Measurements from ENCODE around the gene TICAM2.
"Not testable (repeated sequence)": the region's sequence is repeated elsewhere in the genome, so short reads cannot be mapped to it uniquely, and the experiment has no call there.

The TICAM2 gene, protein sequence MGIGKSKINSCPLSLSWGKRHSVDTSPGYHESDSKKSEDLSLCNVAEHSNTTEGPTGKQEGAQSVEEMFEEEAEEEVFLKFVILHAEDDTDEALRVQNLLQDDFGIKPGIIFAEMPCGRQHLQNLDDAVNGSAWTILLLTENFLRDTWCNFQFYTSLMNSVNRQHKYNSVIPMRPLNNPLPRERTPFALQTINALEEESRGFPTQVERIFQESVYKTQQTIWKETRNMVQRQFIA

DNA sequence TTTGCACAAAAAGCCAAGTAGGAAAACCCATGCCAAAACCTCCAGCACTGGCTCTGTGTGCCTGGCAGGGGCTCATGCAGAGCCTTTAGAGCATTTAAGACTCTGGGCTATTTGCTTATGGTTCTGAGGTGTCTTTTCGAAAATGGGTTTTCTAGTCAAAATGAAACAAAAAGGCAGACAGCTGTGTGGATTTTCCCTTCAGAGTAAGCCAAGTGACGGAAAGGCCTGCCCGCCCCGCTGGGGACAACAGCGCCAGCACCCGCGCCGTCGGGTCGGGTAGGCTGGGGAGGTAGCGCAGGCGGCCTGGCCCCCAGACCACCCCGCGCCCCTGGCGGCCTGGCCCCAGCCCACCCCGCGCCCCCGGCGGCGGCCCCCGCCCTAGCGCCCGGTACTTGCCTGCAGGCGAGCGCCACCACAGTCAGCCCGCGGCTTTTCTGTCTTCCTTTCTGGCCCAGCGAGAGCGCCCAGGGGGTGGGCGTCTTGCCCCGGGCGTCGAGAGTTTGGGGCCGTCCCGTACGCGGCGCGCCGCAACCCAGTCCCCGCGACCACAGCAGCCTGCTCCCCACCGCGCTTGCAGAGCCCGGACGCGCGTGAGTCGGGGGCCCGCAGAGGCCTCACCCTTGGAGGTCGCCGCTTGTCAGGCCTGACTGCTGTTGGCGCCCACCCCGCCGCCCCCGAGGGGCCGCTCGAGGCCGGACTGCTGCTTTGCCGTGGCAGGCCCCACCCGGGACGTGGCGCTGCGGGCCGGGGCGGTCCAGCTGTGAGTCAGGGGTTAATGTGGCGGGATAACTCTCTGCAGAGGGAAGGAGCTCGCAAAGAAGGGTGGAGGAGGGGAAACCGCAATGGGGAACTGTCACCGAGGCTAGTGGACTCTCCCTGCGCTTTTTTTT is at the start of gene TICAM2:
Gene TICAM2, minus strand, starts transcription at position 779 of the 890 bp plus-strand sequence. CDS start 21,223 bp downstream, outside the sequence.
- TF ChIP-seq RARB (CRISPR knock-in tag; IDR thresholded peaks at IDR 0.05) (no peak), ESRRG (CRISPR knock-in tag; IDR thresholded peaks at IDR 0.05) (no peak), ISL1 (CRISPR knock-in tag; IDR thresholded peaks at IDR 0.05) (no peak), ZFP30 (CRISPR knock-in tag; IDR thresholded peaks at IDR 0.05) (no peak)
- TF ChIP-seq, protein P1, sequence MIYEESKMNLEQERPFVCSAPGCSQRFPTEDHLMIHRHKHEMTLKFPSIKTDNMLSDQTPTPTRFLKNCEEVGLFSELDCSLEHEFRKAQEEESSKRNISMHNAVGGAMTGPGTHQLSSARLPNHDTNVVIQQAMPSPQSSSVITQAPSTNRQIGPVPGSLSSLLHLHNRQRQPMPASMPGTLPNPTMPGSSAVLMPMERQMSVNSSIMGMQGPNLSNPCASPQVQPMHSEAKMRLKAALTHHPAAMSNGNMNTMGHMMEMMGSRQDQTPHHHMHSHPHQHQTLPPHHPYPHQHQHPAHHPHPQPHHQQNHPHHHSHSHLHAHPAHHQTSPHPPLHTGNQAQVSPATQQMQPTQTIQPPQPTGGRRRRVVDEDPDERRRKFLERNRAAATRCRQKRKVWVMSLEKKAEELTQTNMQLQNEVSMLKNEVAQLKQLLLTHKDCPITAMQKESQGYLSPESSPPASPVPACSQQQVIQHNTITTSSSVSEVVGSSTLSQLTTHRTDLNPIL (CRISPR knock-in tag; IDR thresholded peaks at IDR 0.05; ENCODE audit: low read depth): no peak
- ATAC-seq: no peak

DNA sequence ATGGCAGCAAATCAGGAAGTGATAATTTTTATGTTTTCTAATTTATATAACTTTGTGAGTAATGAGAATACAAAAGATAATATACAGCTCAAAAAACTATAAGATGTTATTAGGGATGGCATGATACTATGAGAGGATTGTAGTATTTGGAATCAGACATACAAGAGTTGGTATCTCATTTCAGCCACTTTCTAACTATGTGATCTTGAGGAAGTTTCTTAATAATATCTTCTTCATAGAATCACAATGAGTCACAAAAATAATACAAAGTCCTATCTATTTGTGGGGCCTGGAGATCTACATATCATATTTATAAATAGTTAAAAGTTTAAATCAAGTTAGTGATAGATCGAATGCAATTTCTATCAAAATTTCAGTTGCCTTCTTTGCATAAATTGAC is 47.3 kb upstream of the TICAM2 start:
- TF ChIP-seq ISL1 (CRISPR knock-in tag; IDR thresholded peaks at IDR 0.05) (no peak), ZNF70 (CRISPR knock-in tag; IDR thresholded peaks at IDR 0.05) (no peak), ZFP3 (CRISPR knock-in tag; IDR thresholded peaks at IDR 0.05) (no peak), TCF4 (CRISPR knock-in tag; IDR thresholded peaks at IDR 0.05; ENCODE audit: borderline replicate concordance) (no peak), ZC3H10 (CRISPR knock-in tag; IDR thresholded peaks at IDR 0.05) (no peak), OSR1 (CRISPR knock-in tag; IDR thresholded peaks at IDR 0.05) (no peak), ZNF8 (CRISPR knock-in tag; IDR thresholded peaks at IDR 0.05) (no peak)
- TF ChIP-seq, protein P2, sequence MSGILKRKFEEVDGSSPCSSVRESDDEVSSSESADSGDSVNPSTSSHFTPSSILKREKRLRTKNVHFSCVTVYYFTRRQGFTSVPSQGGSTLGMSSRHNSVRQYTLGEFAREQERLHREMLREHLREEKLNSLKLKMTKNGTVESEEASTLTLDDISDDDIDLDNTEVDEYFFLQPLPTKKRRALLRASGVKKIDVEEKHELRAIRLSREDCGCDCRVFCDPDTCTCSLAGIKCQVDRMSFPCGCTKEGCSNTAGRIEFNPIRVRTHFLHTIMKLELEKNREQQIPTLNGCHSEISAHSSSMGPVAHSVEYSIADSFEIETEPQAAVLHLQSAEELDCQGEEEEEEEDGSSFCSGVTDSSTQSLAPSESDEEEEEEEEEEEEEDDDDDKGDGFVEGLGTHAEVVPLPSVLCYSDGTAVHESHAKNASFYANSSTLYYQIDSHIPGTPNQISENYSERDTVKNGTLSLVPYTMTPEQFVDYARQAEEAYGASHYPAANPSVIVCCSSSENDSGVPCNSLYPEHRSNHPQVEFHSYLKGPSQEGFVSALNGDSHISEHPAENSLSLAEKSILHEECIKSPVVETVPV (CRISPR knock-in tag; IDR thresholded peaks at IDR 0.05): no peak
- TF ChIP-seq, protein P3, sequence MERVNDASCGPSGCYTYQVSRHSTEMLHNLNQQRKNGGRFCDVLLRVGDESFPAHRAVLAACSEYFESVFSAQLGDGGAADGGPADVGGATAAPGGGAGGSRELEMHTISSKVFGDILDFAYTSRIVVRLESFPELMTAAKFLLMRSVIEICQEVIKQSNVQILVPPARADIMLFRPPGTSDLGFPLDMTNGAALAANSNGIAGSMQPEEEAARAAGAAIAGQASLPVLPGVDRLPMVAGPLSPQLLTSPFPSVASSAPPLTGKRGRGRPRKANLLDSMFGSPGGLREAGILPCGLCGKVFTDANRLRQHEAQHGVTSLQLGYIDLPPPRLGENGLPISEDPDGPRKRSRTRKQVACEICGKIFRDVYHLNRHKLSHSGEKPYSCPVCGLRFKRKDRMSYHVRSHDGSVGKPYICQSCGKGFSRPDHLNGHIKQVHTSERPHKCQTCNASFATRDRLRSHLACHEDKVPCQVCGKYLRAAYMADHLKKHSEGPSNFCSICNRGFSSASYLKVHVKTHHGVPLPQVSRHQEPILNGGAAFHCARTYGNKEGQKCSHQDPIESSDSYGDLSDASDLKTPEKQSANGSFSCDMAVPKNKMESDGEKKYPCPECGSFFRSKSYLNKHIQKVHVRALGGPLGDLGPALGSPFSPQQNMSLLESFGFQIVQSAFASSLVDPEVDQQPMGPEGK (CRISPR knock-in tag; IDR thresholded peaks at IDR 0.05; ENCODE audit: borderline replicate concordance): no peak
- ATAC-seq: no peak

DNA sequence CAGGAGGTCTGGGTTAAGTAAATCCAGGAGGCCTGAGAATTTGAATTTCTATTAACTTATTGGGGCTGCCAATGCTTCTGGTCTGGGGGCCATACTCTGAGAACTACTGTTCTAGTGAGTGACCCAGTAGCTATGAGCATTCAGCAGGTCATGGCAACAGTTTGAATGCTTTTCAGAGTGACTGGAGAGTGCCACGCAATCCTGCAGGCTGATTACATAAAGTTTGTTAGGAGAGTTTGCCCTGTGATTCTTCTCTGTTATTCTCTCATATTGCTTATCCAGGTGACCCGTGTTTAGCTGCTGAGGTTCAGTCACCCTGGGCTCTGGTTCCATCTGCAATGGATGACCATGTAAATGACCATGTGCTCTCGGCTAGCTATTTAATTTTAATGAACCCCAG is 45.8 kb upstream of the TICAM2 start:
- no peak for ATAC-seq
- TF ChIP-seq, protein P3 (CRISPR knock-in tag; IDR thresholded peaks at IDR 0.05; ENCODE audit: borderline replicate concordance): no peak
- no peak for TF ChIP-seq CSDC2 (CRISPR knock-in tag; IDR thresholded peaks at IDR 0.05)
- TF ChIP-seq BACH2 (CRISPR knock-in tag; IDR thresholded peaks at IDR 0.05; ENCODE audit: borderline replicate concordance): no peak
- no peak for TF ChIP-seq TOX (CRISPR knock-in tag; IDR thresholded peaks at IDR 0.05; ENCODE audit: borderline replicate concordance)
- TF ChIP-seq ZFP30 (CRISPR knock-in tag; IDR thresholded peaks at IDR 0.05): no peak
- no peak for TF ChIP-seq ARNTL (CRISPR knock-in tag; IDR thresholded peaks at IDR 0.05; ENCODE audit: borderline replicate concordance, low read depth)
- no peak for TF ChIP-seq ZC3H10 (CRISPR knock-in tag; IDR thresholded peaks at IDR 0.05)
- TF ChIP-seq, protein P1 (CRISPR knock-in tag; IDR thresholded peaks at IDR 0.05; ENCODE audit: low read depth): no peak
- TF ChIP-seq OSR1 (CRISPR knock-in tag; IDR thresholded peaks at IDR 0.05): no peak
- TF ChIP-seq ISL1 (CRISPR knock-in tag; IDR thresholded peaks at IDR 0.05): no peak
- TF ChIP-seq, protein P2 (CRISPR knock-in tag; IDR thresholded peaks at IDR 0.05): no peak
- no peak for TF ChIP-seq GLIS3 (CRISPR knock-in tag; IDR thresholded peaks at IDR 0.05)
- TF ChIP-seq ESRRG (CRISPR knock-in tag; IDR thresholded peaks at IDR 0.05): no peak
- TF ChIP-seq ZNF70 (CRISPR knock-in tag; IDR thresholded peaks at IDR 0.05): no peak
- no peak for TF ChIP-seq RARB (CRISPR knock-in tag; IDR thresholded peaks at IDR 0.05)
- TF ChIP-seq, protein P4, sequence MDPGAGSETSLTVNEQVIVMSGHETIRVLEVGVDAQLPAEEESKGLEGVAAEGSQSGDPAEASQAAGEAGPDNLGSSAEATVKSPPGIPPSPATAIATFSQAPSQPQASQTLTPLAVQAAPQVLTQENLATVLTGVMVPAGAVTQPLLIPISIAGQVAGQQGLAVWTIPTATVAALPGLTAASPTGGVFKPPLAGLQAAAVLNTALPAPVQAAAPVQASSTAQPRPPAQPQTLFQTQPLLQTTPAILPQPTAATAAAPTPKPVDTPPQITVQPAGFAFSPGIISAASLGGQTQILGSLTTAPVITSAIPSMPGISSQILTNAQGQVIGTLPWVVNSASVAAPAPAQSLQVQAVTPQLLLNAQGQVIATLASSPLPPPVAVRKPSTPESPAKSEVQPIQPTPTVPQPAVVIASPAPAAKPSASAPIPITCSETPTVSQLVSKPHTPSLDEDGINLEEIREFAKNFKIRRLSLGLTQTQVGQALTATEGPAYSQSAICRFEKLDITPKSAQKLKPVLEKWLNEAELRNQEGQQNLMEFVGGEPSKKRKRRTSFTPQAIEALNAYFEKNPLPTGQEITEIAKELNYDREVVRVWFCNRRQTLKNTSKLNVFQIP (CRISPR knock-in tag; IDR thresholded peaks at IDR 0.05; ENCODE audit: borderline replicate concordance, low read depth): no peak
- TF ChIP-seq PPARA (CRISPR knock-in tag; IDR thresholded peaks at IDR 0.05; ENCODE audit: borderline replicate concordance): no peak
- no peak for TF ChIP-seq SNAI2 (CRISPR knock-in tag; IDR thresholded peaks at IDR 0.05)
- no peak for TF ChIP-seq ZNF8 (CRISPR knock-in tag; IDR thresholded peaks at IDR 0.05)
- TF ChIP-seq ZFP3 (CRISPR knock-in tag; IDR thresholded peaks at IDR 0.05): no peak

DNA sequence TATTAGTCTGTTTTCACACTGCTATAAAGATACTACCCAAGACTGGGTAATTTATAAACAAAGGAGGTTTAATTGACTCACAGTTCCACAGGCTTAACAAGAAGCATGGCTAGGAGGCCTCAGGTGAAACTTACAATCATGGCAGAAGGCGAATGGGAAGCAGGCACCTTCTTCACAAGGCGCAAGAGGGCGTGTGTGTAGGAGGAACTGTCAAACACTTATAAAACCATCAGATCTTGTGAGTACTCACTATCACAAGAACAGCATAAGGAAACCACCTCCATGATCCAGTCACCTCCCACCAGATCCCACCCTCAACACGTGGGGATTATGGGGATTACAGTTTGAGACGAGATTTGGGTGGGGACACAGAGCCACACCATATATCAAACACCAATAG is 43.1 kb upstream of the TICAM2 start:
- not testable (repeated sequence) for ATAC-seq

All from SK-N-SH treated with all-trans-retinoic acid at 6 μM for 48 hours (cell line).